ENCODE results near the gene MUC5AC. TPM values are rescaled to one million over a fixed set of nuclear protein-coding genes. Genes with fewer than 3 reads are reported as not detected.
"Not testable (repeated sequence)": the region's sequence is repeated elsewhere in the genome, so short reads cannot be mapped to it uniquely, and the experiment has no call there.

MUC5AC gene
- polyA plus RNA-seq, 1 donor from 2014 or later = not detected

DNA sequence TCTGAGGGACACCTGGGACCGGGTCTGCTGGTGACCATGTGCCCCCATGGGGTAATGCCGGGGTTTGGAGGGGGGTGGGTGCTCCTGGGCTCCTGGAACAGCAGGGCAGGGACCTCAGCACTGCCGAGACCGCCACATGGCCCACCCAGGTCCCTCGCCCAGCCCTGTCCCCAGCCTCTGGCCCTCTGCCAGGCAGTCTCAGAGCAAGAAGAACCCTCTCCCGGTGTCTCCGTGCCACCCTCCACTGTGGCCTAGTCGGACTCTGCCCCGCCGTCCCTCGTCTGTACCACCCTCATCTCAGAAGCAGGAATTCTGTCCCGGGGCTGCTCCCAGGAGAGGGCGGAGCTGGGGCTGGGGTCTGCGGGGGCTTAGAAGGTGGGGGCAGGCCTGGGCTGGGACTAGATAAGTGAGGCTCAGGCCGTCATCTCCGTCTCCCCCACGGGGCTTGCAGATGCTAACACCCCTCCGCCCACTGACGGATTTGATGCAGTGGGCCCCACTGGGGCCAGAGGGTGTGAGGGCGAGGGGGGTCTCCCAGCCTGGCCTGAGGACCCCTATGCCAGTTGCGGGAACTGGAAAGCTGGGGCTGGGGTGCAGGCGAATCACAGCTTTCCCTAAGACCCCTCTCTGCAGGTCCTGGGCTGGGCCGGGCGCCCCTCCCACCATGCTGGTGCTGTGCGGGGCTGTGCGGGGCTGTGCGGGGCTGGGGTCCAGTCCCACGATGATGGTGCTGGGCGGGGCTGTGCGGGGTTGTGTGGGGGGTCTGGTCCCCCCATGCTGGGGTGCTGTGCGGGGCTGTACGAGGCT lies 1.1 kb downstream of the MUC5AC start:
- no peaks in the 10 kb centered on the region for H3K79me2 ChIP-seq (replicated peaks; ENCODE audit: insufficient read depth, low read length)
- no peaks in the 10 kb centered on the region for H3F3A ChIP-seq (ENCODE audit: insufficient read depth, low read length, poor library complexity, severe bottlenecking)
- no peak overlapping the region for H2AFZ ChIP-seq (ENCODE audit: low read depth, low read length)
- no peaks in the 10 kb centered on the region for H3K9me2 ChIP-seq (ENCODE audit: insufficient read depth, low read length)
- no peak overlapping the region for H3K4me2 ChIP-seq (ENCODE audit: low read length)
- no peaks in the 10 kb centered on the region for H4K20me1 ChIP-seq (ENCODE audit: insufficient read depth)
- no peaks in the 10 kb centered on the region for H3K9me3 ChIP-seq (ENCODE audit: low read length)
- no peak overlapping the region for H3K4me3 ChIP-seq (ENCODE audit: low read length)
- no peaks in the 10 kb centered on the region for H3K27me3 ChIP-seq (ENCODE audit: insufficient read depth, low read depth, low read length)
- no peaks in the 10 kb centered on the region for H3K36me3 ChIP-seq (ENCODE audit: insufficient read depth, low read length)
- H3K27ac ChIP-seq (ENCODE audit: low read length) = no peak overlapping the region
- TF ChIP-seq MXI1 (conservative IDR thresholded peaks at IDR 0.05; ENCODE audit: poor library complexity, severe bottlenecking) = no peak
- no peak for TF ChIP-seq EZH2 (IDR thresholded peaks at IDR 0.05; ENCODE audit: borderline replicate concordance, insufficient read depth, low read length, poor library complexity, severe bottlenecking)
- no peak for TF ChIP-seq POLR2AphosphoS5 (IDR thresholded peaks at IDR 0.05)
- no peak for TF ChIP-seq RAD21 (conservative IDR thresholded peaks at IDR 0.05)
- TF ChIP-seq SMC3 (conservative IDR thresholded peaks at IDR 0.05; ENCODE audit: poor library complexity) = no peak
- TF ChIP-seq, protein P1, sequence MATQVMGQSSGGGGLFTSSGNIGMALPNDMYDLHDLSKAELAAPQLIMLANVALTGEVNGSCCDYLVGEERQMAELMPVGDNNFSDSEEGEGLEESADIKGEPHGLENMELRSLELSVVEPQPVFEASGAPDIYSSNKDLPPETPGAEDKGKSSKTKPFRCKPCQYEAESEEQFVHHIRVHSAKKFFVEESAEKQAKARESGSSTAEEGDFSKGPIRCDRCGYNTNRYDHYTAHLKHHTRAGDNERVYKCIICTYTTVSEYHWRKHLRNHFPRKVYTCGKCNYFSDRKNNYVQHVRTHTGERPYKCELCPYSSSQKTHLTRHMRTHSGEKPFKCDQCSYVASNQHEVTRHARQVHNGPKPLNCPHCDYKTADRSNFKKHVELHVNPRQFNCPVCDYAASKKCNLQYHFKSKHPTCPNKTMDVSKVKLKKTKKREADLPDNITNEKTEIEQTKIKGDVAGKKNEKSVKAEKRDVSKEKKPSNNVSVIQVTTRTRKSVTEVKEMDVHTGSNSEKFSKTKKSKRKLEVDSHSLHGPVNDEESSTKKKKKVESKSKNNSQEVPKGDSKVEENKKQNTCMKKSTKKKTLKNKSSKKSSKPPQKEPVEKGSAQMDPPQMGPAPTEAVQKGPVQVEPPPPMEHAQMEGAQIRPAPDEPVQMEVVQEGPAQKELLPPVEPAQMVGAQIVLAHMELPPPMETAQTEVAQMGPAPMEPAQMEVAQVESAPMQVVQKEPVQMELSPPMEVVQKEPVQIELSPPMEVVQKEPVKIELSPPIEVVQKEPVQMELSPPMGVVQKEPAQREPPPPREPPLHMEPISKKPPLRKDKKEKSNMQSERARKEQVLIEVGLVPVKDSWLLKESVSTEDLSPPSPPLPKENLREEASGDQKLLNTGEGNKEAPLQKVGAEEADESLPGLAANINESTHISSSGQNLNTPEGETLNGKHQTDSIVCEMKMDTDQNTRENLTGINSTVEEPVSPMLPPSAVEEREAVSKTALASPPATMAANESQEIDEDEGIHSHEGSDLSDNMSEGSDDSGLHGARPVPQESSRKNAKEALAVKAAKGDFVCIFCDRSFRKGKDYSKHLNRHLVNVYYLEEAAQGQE (IDR thresholded peaks at IDR 0.05; ENCODE audit: borderline replicate concordance) = no peak
- TF ChIP-seq, protein P2, sequence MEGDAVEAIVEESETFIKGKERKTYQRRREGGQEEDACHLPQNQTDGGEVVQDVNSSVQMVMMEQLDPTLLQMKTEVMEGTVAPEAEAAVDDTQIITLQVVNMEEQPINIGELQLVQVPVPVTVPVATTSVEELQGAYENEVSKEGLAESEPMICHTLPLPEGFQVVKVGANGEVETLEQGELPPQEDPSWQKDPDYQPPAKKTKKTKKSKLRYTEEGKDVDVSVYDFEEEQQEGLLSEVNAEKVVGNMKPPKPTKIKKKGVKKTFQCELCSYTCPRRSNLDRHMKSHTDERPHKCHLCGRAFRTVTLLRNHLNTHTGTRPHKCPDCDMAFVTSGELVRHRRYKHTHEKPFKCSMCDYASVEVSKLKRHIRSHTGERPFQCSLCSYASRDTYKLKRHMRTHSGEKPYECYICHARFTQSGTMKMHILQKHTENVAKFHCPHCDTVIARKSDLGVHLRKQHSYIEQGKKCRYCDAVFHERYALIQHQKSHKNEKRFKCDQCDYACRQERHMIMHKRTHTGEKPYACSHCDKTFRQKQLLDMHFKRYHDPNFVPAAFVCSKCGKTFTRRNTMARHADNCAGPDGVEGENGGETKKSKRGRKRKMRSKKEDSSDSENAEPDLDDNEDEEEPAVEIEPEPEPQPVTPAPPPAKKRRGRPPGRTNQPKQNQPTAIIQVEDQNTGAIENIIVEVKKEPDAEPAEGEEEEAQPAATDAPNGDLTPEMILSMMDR (IDR thresholded peaks at IDR 0.05; ENCODE audit: poor library complexity, severe bottlenecking) = no peak
- TF ChIP-seq TAF1 (IDR thresholded peaks at IDR 0.05; ENCODE audit: low read depth) = no peak
- no peak for TF ChIP-seq EP300 (conservative IDR thresholded peaks at IDR 0.05; ENCODE audit: poor library complexity, severe bottlenecking)
- no peak overlapping the region for H3K9ac ChIP-seq (ENCODE audit: low read length)

DNA sequence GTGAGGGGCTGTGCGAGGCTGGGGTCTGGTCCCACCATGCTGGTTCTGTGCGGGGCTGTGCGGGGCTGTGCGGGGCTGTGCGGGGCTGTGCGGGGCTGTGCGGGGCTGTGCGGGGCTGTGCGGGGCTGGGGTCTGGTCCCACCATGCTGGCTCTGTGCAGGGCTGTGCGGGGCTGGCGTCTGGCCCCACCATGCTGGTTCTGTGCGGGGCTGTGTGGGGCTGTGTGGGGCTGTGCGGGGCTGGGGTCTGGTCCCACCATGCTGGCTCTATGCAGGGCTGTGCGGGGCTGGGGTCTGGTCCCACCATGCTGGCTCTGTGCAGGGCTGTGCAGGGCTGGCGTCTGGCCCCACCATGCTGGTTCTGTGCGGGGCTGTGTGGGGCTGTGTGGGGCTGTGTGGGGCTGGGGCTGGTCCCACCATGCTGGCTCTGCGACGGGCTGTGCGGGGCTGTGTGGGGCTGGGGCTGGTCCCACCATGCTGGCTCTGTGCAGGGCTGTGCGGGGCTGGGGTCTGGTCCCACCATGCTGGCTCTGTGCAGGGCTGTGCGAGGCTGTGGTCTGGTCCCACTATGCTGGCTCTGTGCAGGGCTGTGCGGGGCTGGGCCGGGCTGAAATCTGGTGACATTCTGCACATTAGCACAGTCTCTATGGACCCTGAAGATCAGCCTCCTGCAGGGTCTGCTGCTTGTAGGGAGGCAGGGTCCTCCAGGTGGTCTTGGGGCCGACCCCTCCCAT lies 1.9 kb downstream of the MUC5AC start:
- H2AFZ ChIP-seq (ENCODE audit: low read depth, low read length); H3K27me3 ChIP-seq (ENCODE audit: insufficient read depth, low read depth, low read length); H3K27ac ChIP-seq (ENCODE audit: low read length); H3K9me3 ChIP-seq (ENCODE audit: low read length); H3F3A ChIP-seq (ENCODE audit: insufficient read depth, low read length, poor library complexity, severe bottlenecking); H3K9ac ChIP-seq (ENCODE audit: low read length); H3K4me3 ChIP-seq (ENCODE audit: low read length); H4K20me1 ChIP-seq (ENCODE audit: insufficient read depth); H3K9me2 ChIP-seq (ENCODE audit: insufficient read depth, low read length); H3K4me2 ChIP-seq (ENCODE audit: low read length); H3K36me3 ChIP-seq (ENCODE audit: insufficient read depth, low read length); H3K79me2 ChIP-seq (replicated peaks; ENCODE audit: insufficient read depth, low read length): not testable (repeated sequence)
